ENCODE results near the gene RIN2. TPM values are rescaled to one million over a fixed set of nuclear protein-coding genes. Genes with fewer than 3 reads are reported as not detected.

RIN2 gene
- total RNA-seq, 4 donors from 2014 or later: 71.3 to 116 (median 91.8) TPM

DNA sequence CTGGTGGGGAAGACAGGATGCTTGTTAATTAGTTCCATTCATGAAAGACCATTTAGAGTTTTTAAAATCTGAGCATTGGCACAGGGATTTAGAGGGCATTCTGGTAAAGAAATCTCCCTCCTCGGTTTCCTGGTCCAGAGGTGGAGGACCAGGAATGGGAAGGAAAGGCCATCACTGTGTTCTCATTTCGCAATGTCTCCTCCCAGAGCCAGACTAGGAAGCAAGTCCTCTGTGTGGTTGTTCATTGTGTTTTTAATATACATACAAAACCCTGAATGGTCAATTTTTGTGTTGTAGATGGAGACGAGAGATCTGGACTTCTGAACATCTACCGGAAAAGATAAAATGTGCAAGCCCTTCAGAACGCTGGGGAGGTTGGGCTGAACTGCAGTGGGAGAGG lies 41.3 kb downstream of the RIN2 start:
- TF ChIP-seq, protein P1, sequence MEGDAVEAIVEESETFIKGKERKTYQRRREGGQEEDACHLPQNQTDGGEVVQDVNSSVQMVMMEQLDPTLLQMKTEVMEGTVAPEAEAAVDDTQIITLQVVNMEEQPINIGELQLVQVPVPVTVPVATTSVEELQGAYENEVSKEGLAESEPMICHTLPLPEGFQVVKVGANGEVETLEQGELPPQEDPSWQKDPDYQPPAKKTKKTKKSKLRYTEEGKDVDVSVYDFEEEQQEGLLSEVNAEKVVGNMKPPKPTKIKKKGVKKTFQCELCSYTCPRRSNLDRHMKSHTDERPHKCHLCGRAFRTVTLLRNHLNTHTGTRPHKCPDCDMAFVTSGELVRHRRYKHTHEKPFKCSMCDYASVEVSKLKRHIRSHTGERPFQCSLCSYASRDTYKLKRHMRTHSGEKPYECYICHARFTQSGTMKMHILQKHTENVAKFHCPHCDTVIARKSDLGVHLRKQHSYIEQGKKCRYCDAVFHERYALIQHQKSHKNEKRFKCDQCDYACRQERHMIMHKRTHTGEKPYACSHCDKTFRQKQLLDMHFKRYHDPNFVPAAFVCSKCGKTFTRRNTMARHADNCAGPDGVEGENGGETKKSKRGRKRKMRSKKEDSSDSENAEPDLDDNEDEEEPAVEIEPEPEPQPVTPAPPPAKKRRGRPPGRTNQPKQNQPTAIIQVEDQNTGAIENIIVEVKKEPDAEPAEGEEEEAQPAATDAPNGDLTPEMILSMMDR (IDR thresholded peaks at IDR 0.05; ENCODE audit: low read depth): no peak

DNA sequence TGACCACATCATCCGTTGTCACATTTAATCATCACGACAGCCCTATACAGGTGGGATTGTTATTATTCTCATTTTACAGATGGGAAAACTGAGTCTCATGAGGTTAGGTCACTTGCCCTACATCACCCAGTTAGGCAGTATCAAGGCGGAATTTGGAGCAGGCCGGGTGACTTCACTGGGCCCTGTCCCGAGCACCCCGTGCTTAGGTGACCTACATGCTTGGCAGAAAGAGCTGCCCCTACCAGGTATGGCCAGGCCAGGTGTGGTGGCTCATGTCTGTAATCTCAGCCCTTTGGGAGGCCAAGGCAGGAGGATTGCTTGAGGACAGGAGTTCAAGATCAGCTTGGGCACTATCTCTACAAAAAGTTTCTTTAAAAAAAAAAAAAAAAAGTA lies 44.0 kb downstream of the RIN2 start:
- TF ChIP-seq, protein P1 (IDR thresholded peaks at IDR 0.05; ENCODE audit: low read depth): no peak

GRCh38 chr20:19802492-19803158 lies 44.6 kb downstream of the RIN2 start:
- TF ChIP-seq, protein P1 (IDR thresholded peaks at IDR 0.05; ENCODE audit: low read depth): no peak

DNA sequence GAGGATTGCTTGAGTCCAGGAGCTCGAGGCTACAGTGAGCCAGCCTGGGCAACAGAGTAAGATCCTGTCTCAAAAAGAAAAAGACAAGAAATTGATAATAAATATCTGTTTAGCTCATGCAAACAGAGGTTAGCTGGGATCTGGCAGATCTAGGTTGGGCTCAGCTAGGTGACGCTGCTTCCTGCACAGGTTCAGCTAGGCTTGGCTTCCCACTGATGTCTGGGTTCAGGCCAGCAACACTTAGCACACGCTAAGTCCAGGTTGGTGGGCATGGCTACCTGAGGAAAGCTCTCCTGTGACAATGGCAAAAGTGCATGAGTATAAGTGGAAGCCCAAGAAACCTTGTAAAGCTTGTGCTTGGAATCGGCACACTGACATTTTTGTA lies 48.7 kb downstream of the RIN2 start:
- TF ChIP-seq, protein P1 (IDR thresholded peaks at IDR 0.05; ENCODE audit: low read depth): no peak

DNA sequence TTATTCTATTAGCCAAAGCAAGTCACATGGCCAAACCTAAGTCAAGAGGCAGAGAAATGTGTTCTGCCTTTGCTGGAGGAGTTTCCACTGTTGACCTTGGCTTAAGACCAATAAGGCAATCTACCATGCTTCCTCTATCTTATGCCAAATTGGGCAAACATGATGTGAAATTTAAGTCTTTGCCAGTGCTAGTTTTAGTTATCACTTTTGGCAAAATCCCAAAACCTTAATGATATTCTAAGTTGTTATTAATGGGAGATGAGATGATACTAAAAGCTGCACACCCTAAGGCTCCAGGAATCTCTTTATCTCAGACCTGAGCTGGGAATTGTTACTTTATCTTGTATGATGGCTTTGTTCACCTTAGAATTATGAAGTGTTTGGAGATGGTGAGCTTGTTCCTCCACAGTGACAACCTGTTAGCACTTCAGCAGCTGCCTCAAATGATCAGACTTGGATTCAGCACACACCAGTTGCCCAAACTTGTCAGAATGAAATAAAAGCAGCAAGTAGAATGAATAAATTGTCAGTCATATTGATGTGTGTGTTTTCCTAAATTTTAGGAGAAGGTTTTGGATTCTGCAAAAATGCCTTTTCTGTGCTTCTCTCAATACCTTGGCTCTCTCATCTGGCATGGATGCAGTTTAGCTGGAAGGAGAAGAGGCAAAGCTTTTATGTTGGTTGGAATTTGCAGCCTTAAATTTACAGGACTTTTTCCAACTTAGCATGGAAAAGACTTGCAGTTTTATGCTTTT lies 49.3 kb downstream of the RIN2 start:
- TF ChIP-seq, protein P1 (IDR thresholded peaks at IDR 0.05; ENCODE audit: low read depth): no peak

All from subcutaneous adipose tissue (tissue), 4 donors.